NCI-H1930 (cell line): Measurements from ENCODE around the gene ERC2.

ENCODE experiments used
- DNase-seq, 2 experiments: peaks; one replicate each; lab custom pipeline; 2025; lab: John Stamatoyannopoulos, UW

Gene ERC2

DNA sequence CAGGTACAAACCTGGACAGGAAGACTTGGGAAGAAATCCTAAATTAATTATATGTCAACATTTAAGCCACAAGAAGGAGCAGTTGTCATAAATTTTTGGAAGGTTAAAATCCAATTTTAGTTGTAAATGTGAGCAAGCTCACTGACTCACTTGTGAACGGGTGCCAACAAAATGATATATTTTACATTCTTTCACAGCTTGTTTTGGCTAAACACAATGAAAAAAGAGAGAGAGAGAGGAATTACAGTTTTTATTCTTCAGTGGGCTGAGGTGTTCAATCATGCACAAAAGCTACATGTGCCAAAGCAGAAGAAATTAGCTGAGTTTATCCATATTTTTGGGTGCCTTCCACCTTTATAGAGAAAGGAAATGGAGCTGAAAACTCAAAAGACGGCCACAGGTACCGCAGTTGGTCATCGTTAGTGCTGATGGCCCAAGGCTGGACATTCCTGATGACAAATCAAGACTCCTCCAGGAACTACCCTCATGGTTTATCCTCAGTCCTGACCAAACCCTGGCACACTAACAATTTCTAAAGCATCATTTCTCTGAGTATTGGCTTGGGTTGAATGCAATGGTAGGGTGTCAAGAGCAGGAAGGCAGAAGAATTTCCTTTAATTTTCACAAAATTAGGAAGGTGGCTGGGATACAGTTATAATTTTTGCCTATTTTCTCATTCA is 943.6 kb downstream of the ERC2 start:
- no peak for DNase-seq

DNA sequence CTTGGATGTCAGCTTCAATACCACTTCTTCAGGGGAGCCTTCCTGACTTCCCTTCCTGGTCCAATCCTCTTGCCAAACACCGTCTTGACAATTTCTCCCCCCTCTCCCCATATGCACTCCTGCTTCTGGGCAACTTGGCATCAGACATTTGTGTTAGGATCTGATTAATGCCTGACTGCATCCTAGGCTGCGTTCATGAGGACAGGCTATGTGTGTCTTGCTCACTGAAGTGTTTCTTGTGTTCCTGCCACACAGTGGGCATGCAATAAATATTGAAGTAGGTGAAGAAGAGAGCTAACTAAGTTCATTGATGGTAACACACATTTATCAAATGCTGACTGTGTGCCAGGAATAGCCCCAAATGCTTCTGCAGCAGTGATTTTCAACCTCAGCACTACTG is 944.8 kb downstream of the ERC2 start:
- no peak for DNase-seq

DNA sequence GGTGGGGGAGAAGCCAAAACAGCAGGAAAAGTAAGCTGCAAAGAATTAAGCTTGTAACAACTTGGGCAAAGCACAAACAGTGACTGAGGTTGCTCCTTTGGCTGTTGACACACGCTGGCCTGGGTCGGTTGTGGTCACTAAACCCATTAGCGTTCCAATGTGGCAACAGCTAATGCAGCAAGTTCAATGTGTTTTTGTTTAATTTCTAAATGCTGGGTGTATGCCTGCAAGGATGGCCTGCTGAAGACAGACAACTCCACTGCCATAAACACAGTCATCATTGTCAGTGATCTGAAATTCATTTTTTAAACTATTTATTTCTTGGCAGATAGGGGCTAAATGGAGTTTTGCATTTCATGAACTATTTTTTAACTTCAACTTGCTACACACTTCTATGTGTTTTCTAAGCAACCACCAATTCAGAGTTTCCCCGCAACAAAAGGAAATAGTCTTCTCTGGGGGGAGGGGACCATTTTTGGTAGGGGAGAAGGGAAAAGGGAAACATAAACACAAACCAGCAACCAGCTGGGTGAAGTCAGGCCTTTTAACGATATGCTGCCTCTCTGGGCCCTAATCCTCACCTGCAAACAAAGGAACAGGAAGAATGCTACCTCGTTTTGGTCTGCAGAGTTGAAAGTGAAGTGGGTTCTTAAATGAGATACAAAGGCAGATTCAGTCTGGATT is 946.4 kb downstream of the ERC2 start:
- DNase-seq = no peak

- DNase-seq = no peak
Measured at GRCh38 chr3:55521064-55521737, 947.1 kb downstream of the ERC2 start.

GRCh38 chr3:55519019-55519418 is 949.2 kb downstream of the ERC2 start:
- DNase-seq = no peak

GRCh38 chr3:55518451-55518850 is 949.8 kb downstream of the ERC2 start:
- DNase-seq = no peak

DNA sequence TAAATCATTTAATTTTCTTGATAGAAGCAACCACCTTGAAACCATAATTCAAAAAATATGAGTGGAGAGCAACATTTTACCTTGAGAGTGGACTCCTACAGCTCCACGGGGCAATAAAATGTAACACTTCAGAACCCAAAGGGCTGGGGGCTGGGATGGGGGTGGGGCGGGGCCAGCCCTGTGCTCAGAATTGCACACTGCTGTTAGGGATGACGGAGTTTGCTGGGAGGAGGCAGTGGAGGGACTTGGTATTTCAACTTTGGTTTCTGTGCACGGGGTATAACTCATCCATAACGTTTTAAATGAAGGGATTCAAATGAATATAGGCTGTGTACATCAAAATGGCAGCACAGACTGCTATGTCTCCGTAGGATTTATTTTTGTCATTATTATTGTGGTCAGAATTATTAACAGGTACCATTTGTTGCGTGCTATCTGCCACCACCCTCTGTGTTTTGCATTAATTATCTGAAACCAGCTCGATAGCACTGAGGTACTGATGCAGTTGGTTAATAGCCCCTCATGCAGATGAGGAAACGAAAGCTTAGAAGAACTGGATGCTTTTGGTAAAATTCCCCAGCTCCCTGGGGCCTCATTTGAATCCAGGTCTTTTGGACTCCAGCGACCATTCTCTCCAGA is 951.8 kb downstream of the ERC2 start:
- no peak for DNase-seq

DNA sequence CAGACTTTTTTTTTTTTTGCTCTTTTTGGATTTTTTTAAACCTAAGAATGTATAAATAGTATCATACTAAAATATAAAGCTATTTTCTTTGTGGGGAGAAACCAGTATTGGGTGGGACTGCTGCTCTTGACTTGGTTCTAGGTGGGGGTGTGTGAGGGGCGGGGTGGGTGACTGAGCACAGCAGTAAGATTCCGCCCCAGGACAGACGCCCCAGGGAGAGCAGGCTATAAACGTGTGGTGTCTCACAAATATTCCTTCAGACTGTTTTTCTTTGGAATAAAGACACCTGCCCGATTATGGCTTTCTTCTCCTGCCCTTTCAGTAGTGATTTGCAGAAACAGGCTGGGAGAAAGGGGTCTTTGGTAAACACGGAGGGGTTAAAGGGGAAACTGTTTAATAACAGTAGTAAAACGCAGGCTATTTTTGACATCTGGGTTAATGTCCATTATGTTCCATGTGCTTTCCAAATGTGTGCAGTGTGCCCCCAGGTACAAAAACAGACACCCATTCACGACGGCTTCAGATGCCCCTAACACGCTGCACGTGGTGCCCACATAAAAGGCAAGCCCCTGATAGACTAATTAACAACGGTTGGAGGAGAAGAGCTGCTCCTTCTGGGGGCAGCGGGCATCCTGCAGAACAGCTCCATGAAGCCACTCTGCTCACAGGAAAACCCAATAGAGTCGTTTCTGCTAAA is 952.6 kb downstream of the ERC2 start:
- no peak for DNase-seq

GRCh38 chr3:55514962-55515361 is 953.3 kb downstream of the ERC2 start:
- no peak for DNase-seq

DNA sequence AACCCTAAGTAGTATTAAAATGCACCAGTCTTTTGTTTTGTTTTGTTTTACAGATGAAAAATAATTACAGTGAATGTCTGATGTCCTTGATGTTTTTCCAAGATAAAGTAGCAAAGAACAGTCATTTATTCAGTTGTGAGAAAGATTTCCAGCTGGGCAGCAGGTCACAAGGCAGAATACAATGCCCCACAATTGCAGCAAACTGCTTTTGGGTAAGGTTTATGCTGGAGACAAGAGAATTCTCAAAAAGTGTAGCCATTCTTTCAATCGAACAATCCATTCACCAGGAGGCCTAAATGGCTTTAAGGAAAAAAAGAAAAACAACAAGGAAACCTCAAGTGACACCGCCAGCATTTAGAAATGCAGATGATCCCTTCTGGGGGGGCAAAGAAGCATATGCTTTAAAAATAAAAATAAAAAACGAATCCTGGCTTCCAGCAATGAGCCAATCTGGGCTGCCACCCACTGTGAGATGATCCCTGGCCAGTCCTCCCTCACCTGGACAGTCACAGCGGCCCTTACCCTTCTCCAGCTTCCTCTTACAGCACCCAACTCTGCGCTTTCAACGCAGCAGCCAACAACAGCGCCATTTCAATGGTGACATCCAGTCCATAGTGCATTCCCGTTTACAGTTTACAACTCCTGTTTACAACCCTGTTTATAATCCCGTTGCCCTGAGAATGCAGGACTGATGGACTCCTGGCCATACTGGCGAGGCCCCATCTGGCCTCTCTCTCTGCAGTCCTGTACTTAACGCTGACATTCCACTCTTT is 955.5 kb downstream of the ERC2 start:
- no peak for DNase-seq

- no peak for DNase-seq
Measured at GRCh38 chr3:55511895-55512570, 956.2 kb downstream of the ERC2 start.

GRCh38 chr3:55508335-55508734 is 959.9 kb downstream of the ERC2 start:
- DNase-seq = no peak

DNA sequence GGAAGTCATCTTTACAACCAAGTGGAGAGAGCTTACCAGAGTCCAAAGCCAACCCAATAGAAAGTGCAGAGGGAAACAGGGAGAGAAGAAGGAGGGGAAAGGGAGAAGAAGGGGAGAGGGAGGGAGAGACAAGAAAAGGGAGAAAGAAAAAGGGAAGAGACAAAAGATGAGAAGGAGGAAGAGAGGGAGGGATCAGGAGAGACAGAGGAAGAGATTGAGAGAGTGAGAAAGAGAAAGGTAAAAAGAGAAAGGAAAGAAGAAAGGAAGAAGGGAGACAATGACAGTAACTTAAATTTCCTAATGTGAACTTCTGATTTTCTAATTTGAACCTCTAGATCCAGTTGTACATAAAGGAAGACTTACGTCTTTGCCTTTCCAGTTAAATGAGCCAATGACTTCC is 960.5 kb downstream of the ERC2 start:
- DNase-seq = no peak

GRCh38 chr3:55505776-55506175 is 962.5 kb downstream of the ERC2 start:
- no peak for DNase-seq

- DNase-seq = peak in 1 of 2 experiments; percentile 6
Measured at GRCh38 chr3:55505102-55505501, 963.2 kb downstream of the ERC2 start.

GRCh38 chr3:55501905-55502304 is 966.4 kb downstream of the ERC2 start:
- DNase-seq = no peak

DNA sequence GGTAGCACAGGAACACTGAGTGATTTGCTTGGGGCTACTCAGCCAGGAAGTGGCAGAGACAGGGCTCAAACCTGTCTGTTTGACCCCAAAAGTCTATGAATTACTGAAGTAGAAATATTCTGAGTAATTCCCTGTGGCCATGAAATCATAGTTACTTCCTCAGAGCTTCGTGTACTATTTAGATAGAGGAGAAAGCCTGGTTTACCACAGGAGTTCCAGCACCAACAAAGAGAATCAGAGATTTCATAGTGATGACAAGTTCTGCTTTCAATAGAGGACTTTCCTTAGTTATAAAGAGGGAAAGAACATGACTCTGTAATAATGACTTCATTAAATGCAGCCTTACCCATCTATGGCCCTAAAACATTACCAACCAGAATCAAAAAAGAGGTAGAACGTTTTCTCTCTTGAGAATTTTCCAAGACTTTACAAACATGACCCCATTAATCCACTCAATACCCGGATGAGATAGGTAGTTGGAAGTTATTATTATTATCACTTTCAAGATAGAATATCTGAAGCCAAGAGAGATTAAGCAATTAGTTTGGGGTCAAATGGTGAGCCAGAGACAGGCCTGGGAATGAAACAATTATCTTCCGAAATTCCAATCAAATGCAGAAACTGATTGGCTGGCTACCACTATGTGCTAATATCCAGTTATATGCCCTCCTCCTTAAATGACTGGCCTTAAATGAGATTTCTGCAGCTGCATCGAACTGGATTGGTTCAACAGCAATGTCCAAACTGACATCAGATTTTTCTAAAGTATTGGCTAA is 967.5 kb downstream of the ERC2 start:
- no peak for DNase-seq

- no peak for DNase-seq
Measured at GRCh38 chr3:55498520-55498919, 969.7 kb downstream of the ERC2 start.

GRCh38 chr3:55497250-55497649 is 971.0 kb downstream of the ERC2 start:
- DNase-seq = no peak

DNA sequence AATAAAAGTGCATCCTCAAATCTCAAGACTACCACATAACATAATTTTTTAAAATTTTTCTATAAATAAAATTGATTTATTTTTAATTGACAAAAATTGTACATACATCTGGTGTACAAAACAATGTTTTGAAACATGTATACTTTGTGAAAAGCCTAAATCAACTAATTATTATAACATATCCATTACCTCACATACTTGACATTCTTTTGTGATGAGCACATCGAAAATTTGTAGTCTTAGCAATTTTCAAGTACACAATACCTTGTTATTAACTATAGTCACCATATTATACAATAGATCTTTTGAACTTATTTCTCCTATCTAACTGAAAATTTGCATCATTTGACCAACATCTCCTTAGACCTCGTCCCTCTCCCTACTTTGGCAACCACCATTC is 973.3 kb downstream of the ERC2 start:
- DNase-seq = no peak
